Tibial nerve (tissue), 4 donors: ENCODE measurements around the gene LMX1A.

ENCODE experiments used
- CTCF ChIP-seq, 5 experiments: fragments of 200-600 bp in 3 of 5; fragments of 450-650 bp in 2 of 5; sonication (generic) in 3 of 5; IDR thresholded peaks; one replicate each; pipeline ENCODE4 v1.5.1; 2016 to 2019; ENCODE audit warnings: antibody characterized with exemption in 5 of 5, mild to moderate bottlenecking in 3 of 5, moderate library complexity in 2 of 5
- EP300 ChIP-seq, 2 donors: sonication (generic); formaldehyde crosslinking; IDR thresholded peaks; one replicate each; pipeline ENCODE4 v1.6.1; 2017; ENCODE audit warnings: antibody characterized with exemption in 2 of 2, mild to moderate bottlenecking in 1 of 2
- POLR2A ChIP-seq, 2 donors: fragments of 450-650 bp; IDR thresholded peaks; one replicate each; pipeline ENCODE4 v1.6.1; 2017; ENCODE audit warnings: antibody characterized with exemption in 2 of 2, mild to moderate bottlenecking in 2 of 2, moderate library complexity in 2 of 2

- TF ChIP-seq EP300 (IDR thresholded peaks at IDR 0.05) (no peak), POLR2A (IDR thresholded peaks at IDR 0.05) (no peak), CTCF (IDR thresholded peaks at IDR 0.05) (no peak)
Observed at GRCh38 chr1:165287329-165287728, 69.2 kb downstream of the LMX1A start.
